Panc1 (cell line): ENCODE data around the gene CNTNAP4. TPM values are rescaled to one million over a fixed set of nuclear protein-coding genes. Genes with fewer than 3 reads are reported as not detected.

Experiments used
- ATAC-seq: fragments of 200-7000 bp; cut with Tn5 transposase; 2 replicates; pipeline ENCODE4 v1.9.1; 2020; ENCODE audit warnings: mild to moderate bottlenecking, moderate library complexity
- BruUV-seq: library from RNA; stranded (reverse); fragments of 400-500 nt; replicated peaks from 2 replicates; lab custom pipeline; 2021; lab: Mats Ljungman, UMichigan
- CTCF ChIA-PET: fragments of 300-600 bp; sonication (Branson Sonifier 250); formaldehyde crosslinking; loops from one replicate; lab custom pipeline; 2022; ENCODE audit warnings: antibody characterized with exemption; lab: Charles Lee
- POLR2A ChIA-PET: fragments of 300-600 bp; sonication (Branson Sonifier 250); formaldehyde crosslinking; loops from one replicate; lab custom pipeline; 2022; ENCODE audit warnings: antibody characterized with exemption; lab: Charles Lee
- DNase-seq: peaks from one replicate; pipeline ENCODE4 v3.0.0-alpha.2; 2010; ENCODE audit warnings: low read depth, low spot score
- H3K27ac ChIP-seq: 2 replicates; pipeline ENCODE4 v1.5.1; 2011; ENCODE audit warnings: mild to moderate bottlenecking, low read length, inconsistent platforms
- H3K27me3 ChIP-seq: fragments of 200-500 bp; sonication (Bioruptor generic); 2 replicates; pipeline ENCODE4 v1.6.0; 2014; ENCODE audit warnings: low read length, inconsistent platforms; ENCODE audit not compliant: control insufficient read depth, insufficient read depth
- H3K36me3 ChIP-seq: fragments of 200-500 bp; sonication (Bioruptor generic); 2 replicates; pipeline ENCODE4 v1.5.1; 2014; ENCODE audit warnings: inconsistent platforms, mild to moderate bottlenecking, low read length, moderate library complexity; ENCODE audit not compliant: control insufficient read depth, insufficient read depth
- H3K4me1 ChIP-seq: 2 replicates; pipeline ENCODE4 v1.5.1; 2011; ENCODE audit warnings: inconsistent platforms, mild to moderate bottlenecking, low read length, moderate library complexity; ENCODE audit not compliant: control insufficient read depth, insufficient read depth
- H3K4me3 ChIP-seq, 2 experiments: 2 replicates each; pipeline ENCODE4 v1.5.1; 2011 to 2012; ENCODE audit warnings: low read depth in 2 of 2, low read length in 2 of 2, mild to moderate bottlenecking in 2 of 2, inconsistent platforms in 1 of 2, moderate library complexity in 1 of 2
- H3K9me3 ChIP-seq: fragments of 200-500 bp; sonication (Bioruptor generic); 2 replicates; pipeline ENCODE4 v1.5.1; 2014; ENCODE audit warnings: low read depth, mild to moderate bottlenecking, inconsistent platforms, low read length, moderate library complexity; ENCODE audit not compliant: control insufficient read depth, insufficient read depth
- POLR2AphosphoS5 ChIP-seq: IDR thresholded peaks from 2 replicates; pipeline ENCODE4 v1.6.1; 2012; ENCODE audit warnings: mild to moderate bottlenecking, low read depth, low read length, moderate library complexity
- SIN3A ChIP-seq: IDR thresholded peaks from 2 replicates; pipeline ENCODE4 v1.6.1; 2012; ENCODE audit warnings: low read depth, mild to moderate bottlenecking, low read length, moderate library complexity, borderline replicate concordance; ENCODE audit not compliant: insufficient read depth
- TCF7L2 ChIP-seq: IDR thresholded peaks from 2 replicates; pipeline ENCODE4 v1.6.1; 2011; ENCODE audit warnings: mild to moderate bottlenecking, low read depth, low read length, inconsistent platforms
- in situ Hi-C: cut with HindIII; loops from 2 replicates; pipeline ENCODE4 v1.10.0; 2016; ENCODE audit warnings: low sequenced_read_pairs, low pct_unique_long_range_greater_than_20kb
- intact Hi-C: fragments of 100-400 bp; cut with micrococcal nuclease; formaldehyde crosslinking; loops from one replicate; pipeline ENCODE4 v1.10.0; 2022; ENCODE audit not compliant: unreplicated experiment
- total RNA-seq: library from RNA; stranded (reverse); gene quantifications from one replicate; pipeline ENCODE4 v1.2.1, GENCODE V29; 2021; ENCODE audit not compliant: unreplicated experiment
- TF ChIP-seq, protein P1 (sequence below), 2 experiments: IDR thresholded peaks; 2 replicates each; pipeline ENCODE4 v1.6.1; 2011 to 2012; ENCODE audit warnings: low read depth in 2 of 2, control low read depth in 1 of 2, low read length in 1 of 2, mild to moderate bottlenecking in 1 of 2, moderate library complexity in 1 of 2; ENCODE audit not compliant: insufficient read depth in 1 of 2
- TF ChIP-seq, protein P2 (sequence below): fragments of 450-650 bp; IDR thresholded peaks from 2 replicates; pipeline ENCODE4 v1.5.1; 2017; ENCODE audit warnings: mild to moderate bottlenecking

The CNTNAP4 gene
- total RNA-seq, 1 experiment from 2014 or later = not detected

DNA sequence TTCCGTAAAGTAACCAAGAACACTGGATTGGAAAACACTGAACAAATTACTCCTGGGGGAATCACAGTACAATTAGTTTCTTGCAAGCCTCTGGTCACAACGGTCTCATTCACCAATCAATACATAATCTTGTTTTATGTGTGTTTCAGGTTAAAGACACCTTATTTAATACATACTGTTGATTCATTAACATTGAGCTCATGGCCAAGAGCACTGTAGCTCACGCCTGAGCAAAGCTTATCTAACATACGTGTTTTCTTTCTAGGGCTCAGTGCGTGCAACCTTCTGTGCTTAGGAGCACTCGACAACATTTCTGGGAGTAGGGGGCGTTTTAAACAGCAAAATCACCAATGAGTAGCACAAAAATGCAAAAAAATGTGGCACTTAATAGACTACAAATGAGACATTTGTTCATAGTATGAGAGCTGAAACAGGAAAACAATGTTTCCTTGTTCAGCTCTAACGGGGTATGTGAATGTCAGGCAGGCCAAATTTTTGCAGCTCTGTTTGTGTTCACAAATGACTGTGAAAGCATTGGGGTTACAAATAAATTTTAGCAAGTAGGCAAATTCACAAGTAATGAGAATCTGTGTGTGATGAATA lies 206.2 kb downstream of the CNTNAP4 start:
- ChIA-PET CTCF (no interaction called here), POLR2A (no interaction called here)
- no peaks in the 10 kb centered on the region for H3K36me3 ChIP-seq
- H3K4me1 ChIP-seq = no peaks in the 10 kb centered on the region
- intact Hi-C loops (no loop called here), in situ Hi-C loops (no loop called here)
- BruUV-seq = no TSS peak
- DNase-seq = no peak
- H3K27ac ChIP-seq = no peak overlapping the region
- TF ChIP-seq, protein P1, sequence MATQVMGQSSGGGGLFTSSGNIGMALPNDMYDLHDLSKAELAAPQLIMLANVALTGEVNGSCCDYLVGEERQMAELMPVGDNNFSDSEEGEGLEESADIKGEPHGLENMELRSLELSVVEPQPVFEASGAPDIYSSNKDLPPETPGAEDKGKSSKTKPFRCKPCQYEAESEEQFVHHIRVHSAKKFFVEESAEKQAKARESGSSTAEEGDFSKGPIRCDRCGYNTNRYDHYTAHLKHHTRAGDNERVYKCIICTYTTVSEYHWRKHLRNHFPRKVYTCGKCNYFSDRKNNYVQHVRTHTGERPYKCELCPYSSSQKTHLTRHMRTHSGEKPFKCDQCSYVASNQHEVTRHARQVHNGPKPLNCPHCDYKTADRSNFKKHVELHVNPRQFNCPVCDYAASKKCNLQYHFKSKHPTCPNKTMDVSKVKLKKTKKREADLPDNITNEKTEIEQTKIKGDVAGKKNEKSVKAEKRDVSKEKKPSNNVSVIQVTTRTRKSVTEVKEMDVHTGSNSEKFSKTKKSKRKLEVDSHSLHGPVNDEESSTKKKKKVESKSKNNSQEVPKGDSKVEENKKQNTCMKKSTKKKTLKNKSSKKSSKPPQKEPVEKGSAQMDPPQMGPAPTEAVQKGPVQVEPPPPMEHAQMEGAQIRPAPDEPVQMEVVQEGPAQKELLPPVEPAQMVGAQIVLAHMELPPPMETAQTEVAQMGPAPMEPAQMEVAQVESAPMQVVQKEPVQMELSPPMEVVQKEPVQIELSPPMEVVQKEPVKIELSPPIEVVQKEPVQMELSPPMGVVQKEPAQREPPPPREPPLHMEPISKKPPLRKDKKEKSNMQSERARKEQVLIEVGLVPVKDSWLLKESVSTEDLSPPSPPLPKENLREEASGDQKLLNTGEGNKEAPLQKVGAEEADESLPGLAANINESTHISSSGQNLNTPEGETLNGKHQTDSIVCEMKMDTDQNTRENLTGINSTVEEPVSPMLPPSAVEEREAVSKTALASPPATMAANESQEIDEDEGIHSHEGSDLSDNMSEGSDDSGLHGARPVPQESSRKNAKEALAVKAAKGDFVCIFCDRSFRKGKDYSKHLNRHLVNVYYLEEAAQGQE (IDR thresholded peaks at IDR 0.05; ENCODE audit: insufficient read depth in 1 of 2, low read depth in 2 of 2, low read length in 1 of 2) = no peak
- TF ChIP-seq TCF7L2 (no peak), POLR2AphosphoS5 (no peak), SIN3A (no peak)
- TF ChIP-seq, protein P2, sequence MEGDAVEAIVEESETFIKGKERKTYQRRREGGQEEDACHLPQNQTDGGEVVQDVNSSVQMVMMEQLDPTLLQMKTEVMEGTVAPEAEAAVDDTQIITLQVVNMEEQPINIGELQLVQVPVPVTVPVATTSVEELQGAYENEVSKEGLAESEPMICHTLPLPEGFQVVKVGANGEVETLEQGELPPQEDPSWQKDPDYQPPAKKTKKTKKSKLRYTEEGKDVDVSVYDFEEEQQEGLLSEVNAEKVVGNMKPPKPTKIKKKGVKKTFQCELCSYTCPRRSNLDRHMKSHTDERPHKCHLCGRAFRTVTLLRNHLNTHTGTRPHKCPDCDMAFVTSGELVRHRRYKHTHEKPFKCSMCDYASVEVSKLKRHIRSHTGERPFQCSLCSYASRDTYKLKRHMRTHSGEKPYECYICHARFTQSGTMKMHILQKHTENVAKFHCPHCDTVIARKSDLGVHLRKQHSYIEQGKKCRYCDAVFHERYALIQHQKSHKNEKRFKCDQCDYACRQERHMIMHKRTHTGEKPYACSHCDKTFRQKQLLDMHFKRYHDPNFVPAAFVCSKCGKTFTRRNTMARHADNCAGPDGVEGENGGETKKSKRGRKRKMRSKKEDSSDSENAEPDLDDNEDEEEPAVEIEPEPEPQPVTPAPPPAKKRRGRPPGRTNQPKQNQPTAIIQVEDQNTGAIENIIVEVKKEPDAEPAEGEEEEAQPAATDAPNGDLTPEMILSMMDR = no peak
- no peaks in the 10 kb centered on the region for H3K9me3 ChIP-seq
- no peak overlapping the region for H3K4me3 ChIP-seq
- H3K27me3 ChIP-seq = no peaks in the 10 kb centered on the region; the same call in 1 of the 2 replicates
- ATAC-seq = no peak

DNA sequence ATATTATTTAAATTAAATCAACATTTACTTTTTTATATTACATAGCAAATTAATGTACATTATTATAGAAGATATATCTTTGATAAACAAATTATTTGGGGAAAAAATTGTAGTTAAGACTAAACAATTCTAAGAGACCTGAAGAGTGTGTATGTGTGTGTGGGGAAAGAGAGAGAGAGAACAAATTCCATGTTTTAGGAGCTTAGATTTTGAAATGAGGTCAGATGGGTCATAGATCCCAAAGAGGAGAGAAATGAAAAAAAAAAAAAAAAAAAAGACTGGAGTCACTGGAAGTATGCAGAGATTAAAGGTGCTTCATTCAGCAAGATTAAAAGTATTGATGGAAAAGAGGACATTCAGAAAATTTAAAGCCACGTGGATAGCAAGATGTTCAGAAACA lies 206.8 kb downstream of the CNTNAP4 start:
- no peak overlapping the region for H3K4me3 ChIP-seq
- intact Hi-C loops = no loop called here
- TF ChIP-seq, protein P2 = no peak
- no peak for TF ChIP-seq POLR2AphosphoS5
- no peak for TF ChIP-seq SIN3A
- no peak for TF ChIP-seq TCF7L2
- TF ChIP-seq, protein P1 (IDR thresholded peaks at IDR 0.05; ENCODE audit: insufficient read depth in 1 of 2, low read depth in 2 of 2, low read length in 1 of 2) = no peak
- no peaks in the 10 kb centered on the region for H3K9me3 ChIP-seq
- no peak for DNase-seq
- in situ Hi-C loops = no loop called here
- H3K27ac ChIP-seq = no peak overlapping the region
- ChIA-PET POLR2A (no interaction called here), CTCF (no interaction called here)
- H3K27me3 ChIP-seq = no peaks in the 10 kb centered on the region; the same call in 1 of the 2 replicates
- H3K36me3 ChIP-seq = no peaks in the 10 kb centered on the region
- no peaks in the 10 kb centered on the region for H3K4me1 ChIP-seq
- no peak for ATAC-seq
- no TSS peak for BruUV-seq
